RKO (cell line): Measurements from ENCODE around the gene SLC66A2.
"Not testable (repeated sequence)": the region's sequence is repeated elsewhere in the genome, so short reads cannot be mapped to it uniquely, and the experiment has no call there.

ENCODE experiments used
- DNase-seq: peaks from one replicate; pipeline ENCODE4 v3.0.0-alpha.2; 2016; ENCODE audit warnings: low spot score

The SLC66A2 gene

GRCh38 chr18:79879566-79879965 is 71.9 kb downstream of the SLC66A2 start:
- DNase-seq, result no peak

- no peak for DNase-seq
Observed at GRCh38 chr18:79878741-79879378, 72.6 kb downstream of the SLC66A2 start.

DNA sequence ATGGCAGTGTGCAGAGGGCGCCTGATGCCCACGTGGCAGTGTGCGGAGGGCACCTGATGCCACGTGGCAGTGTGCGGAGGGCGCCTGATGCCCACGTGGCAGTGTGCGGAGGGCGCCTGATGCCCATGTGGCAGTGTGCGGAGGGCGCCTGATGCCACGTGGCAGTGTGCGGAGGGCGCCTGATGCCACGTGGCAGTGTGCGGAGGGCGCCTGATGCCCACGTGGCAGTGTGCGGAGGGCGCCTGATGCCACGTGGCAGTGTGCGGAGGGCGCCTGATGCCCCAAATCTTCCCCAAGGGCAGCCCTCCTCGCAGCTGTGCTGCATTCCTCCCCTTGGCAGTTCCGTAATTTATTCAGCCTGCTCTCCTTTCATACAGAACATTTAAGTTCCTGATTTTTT is 73.2 kb downstream of the SLC66A2 start:
- DNase-seq, result not testable (repeated sequence)

DNA sequence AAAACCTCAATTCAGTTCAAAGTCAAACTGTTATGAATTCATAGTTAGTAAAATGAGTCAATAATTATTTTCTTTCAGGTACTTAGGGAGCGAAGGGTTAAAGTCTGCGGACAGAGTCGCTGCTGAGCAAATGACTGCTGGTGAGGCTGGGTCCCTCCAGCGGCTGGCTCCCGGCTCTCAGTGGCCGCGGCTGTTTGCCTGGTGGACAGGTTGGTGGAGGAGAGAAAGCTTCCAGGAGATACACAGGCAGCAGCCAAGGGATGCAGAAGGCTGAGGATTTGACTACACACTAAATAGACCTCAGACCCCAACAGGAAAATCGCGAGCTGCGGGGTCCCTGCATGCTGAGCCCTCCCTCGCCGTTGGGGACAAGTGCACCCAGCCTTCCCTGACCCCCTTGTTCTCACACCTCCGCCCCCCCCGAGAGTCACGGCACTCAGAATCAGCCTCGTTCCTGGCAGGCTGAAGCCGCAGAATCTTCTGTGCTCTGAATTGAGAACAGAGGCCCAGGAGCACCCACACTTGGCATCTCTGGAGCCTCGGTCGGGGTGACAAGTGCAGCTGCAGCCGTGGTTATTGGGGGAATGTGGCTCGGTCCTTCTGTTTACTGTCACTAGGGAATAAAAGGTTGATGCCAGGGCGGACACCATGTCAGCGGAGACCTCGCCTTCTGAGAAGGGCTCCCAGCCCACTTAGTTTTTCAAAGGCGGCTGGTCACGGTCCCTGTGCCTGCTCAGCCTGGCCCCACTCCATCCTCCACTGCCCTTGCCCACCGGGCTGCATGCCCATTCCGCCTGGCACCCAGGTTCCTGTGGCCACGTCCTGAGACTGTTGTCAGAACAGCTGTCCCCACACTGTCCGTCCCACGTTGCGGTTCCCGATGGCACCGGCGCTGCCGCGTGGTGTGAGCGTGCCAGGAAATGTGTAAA is 74.0 kb downstream of the SLC66A2 start:
- no peak for DNase-seq

- no peak for DNase-seq
Observed at GRCh38 chr18:79876497-79876896, 75.0 kb downstream of the SLC66A2 start.

DNA sequence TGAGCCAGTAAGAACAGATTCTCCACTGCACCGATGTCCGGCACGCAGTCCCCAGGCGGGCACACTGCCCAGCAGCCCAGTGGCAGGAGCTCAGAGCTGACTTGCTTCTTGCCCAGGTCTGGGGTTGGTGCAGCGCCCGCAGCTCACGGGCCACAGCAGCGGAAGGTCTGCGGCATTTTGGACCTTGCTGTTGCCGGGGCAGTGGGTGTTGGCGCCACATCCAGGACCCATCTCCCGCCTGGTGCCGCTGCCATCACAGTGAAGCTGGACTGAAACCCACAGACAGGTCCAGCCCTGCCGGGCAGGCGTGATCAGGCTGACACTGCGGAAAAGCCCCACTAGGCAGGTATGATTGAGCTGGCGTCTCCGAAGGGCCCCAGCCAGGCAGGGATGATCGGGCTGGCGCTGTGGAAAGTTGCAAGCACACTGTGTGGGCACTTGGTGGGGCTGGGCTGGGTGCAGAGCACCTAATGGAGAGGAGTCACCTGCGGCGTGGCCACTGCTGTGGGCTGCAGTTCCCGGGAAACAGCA is 75.5 kb downstream of the SLC66A2 start:
- no peak for DNase-seq

GRCh38 chr18:79875531-79875919 is 75.9 kb downstream of the SLC66A2 start:
- no peak for DNase-seq

DNA sequence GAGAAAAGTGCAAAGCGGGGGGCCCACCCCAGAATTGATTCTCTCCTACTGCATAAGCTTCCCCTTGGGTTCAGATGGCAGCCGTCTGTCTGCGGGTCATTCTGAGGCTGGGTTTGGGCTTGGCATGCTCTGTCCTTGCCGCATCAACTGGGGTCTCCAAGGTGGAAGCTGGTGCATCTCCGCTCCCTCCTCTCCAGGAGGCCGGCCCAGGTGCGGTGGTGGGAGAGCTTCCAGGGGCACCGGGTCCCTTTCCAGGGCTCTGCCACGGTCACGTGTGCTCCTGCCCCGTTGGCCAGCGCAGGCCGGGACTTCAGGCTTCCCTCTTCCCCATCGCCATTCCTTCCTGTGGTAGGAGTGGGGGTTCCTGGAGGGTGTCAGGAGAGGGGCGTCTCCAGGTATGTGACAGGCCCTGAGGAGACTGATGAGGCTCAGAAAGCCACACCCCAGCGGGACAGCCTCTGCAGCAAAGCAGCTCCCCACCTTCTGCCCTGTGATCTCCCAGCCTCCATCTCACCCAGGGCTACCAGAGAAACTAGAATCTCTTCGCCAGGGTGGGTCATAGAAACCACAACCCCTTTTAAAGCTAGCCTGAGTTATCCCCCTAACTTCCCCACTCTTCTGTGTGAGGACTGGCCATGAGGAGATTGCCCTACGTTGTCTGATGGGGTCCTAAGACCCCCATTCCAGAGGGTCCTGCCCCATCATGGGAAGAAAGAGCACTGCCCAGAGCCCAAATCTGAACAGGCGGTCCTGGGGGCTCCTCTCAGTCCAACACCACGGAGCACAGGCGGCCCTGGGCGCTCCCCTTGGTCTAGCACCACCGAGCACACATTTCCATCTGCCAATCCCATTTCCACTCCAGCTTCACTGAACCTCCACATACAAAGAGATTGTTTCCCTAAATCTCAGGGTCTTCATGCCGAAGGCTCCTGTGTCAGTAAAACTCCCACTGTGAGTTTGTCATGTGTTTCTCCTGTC is 76.6 kb downstream of the SLC66A2 start:
- DNase-seq, result no peak

DNA sequence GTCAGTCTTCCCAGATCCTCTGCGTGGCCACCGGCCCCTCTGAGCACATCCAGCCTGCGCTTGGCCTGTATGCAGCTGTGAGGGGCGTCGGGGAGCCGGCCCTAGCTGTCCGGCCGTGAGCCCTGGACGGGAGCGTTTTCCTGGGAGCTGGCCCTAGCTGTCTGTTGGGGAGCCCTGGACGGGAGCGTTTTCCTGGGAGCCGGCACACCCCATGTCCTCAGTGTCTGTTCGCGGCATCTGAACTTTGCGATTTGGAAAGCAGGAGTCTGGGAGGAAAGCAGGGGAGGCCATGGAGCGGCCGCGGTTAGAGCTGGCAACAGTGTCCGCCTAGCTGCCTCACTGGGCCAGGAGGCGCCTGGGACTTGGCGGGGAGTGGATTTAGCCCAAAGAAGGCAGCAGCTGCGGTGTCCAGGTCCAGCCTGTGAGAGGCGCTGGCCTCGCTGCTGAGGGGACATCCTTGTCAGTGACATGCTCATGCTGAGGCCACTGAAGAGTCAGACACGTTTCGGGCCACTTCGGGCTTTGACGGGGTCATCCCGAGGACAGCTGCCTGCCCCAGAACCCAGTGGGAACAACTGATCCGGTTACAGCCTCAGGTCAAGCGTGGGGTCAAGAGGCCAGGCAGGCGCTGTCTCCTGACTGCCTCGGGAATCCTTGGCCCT is 77.9 kb downstream of the SLC66A2 start:
- no peak for DNase-seq

GRCh38 chr18:79872527-79873444 is 78.7 kb downstream of the SLC66A2 start:
- DNase-seq, result no peak

- no peak for DNase-seq
Observed at GRCh38 chr18:79871481-79872091, 79.9 kb downstream of the SLC66A2 start.

DNA sequence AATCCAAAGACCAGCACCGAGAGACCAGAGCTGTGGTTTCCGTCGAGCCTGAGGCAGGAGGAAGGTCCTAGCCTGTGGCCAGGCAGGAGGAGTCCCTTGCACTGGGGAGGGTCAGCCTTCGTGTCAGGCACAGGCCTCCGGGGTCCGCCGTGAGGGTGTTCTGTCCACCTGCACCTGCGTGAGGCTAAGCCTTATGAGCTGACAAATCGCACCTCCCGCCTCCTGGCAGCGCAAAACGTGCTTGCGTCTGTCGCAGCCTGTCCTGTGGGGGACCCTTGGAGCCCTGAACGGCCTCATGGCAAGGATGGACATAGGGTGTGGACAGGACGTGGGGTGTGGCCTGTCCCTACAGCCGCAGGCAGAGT is 80.4 kb downstream of the SLC66A2 start:
- no peak for DNase-seq

DNA sequence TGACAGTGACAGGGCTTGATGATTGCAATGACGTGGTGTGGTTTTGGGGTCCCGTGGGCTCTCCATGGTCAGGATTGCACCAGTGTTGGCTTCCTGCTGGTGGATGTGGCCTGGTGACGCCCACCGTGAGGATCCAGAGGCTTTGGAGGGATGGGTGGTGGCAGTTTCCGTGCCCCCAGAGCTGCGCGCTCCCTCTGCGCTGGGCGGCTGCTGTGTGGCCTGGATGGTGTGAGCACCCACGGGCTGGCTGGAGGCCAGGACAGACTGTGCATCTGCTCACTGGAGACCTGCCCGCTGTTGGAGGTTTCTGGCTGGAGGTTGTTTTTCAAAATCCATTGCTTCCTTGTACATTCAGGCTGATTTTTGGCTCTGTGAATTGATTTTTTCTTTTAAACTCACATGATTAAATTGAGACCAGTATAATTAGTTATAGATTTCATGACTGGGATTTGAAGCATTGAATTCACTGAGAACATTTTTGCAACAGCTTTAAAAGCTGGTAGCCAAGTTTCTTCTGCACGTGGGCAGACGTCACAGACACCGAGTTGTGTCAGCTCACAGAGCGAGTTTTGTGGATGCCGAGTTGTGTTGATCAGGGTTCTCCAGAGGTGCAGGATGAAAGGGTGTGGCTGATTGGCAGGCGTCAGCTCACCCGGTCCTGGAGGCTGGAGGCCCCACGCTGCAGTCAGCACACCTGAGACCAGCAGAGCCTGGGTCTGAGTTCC is 81.0 kb downstream of the SLC66A2 start:
- DNase-seq, result no peak

DNA sequence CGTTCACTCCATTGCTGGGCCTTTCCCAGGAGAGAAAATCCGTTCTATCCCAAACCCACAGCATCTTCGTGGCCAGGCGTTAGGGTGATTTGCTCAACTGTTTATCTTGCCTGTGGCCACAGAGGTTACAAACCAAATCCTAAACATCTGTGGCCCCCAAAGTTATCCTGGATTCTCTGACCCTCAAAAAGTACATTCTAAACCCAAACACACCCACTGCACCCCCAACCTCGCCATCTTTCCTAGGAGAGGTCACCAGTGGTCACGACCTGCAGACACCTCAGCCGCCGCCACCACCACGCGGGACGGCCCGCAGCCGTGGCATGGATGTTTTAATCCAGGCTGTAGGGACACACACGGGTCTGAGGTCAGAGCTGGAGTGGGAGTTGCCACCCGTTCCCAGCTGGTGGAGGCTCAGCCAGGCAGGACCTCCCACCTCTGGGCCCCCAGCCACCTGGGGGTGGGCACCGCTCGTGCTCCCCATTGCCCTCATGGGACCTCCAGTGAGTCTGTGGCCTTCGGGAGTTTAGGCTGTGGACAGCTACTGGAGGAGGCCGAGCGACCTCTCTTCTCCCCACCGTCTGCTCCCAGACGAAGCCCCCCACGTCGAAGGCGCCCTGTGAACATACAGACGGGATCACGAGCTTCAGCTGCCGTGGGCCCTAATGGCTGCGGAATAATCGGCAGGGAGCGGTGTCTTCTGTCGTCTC is 81.7 kb downstream of the SLC66A2 start:
- DNase-seq, result no peak

GRCh38 chr18:79868811-79869541 is 82.5 kb downstream of the SLC66A2 start:
- DNase-seq, result no peak

GRCh38 chr18:79868168-79868784 is 83.2 kb downstream of the SLC66A2 start:
- no peak for DNase-seq

- no peak for DNase-seq
Observed at GRCh38 chr18:79867666-79868065, 83.8 kb downstream of the SLC66A2 start.
